SH-SY5Y (cell line): ENCODE measurements around the gene RAB40B.

Experiments
- GATA2 ChIP-seq: IDR thresholded peaks from 2 replicates; pipeline ENCODE4 v1.6.1; 2011; ENCODE audit warnings: mild to moderate bottlenecking, low read depth, low read length
- GATA3 ChIP-seq: IDR thresholded peaks from 2 replicates; pipeline ENCODE4 v1.6.1; 2011; ENCODE audit warnings: low read depth, mild to moderate bottlenecking, low read length, moderate library complexity

DNA sequence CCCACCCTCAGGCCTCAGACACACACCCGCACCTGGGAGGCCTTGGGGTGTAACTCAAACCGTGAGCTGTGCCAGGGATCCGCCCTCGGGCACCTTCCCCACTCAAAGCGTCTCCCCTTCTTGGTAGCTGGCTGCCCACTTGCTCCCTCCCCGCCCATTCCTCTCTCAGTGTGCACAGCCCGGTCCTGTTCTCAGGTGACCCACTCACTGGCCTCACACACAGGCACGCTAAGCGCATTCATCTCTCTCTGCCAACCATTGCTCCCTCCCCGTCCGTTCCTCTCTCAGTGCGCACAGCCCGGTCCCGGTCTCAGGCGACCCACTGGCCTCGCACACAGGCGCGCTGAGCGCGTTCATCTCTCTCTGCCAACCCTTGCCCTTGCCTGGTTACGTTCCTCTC is 71.1 kb downstream of the RAB40B start:
- TF ChIP-seq GATA2 (no peak), GATA3 (no peak)
